Dedifferentiated amniotic fluid mesenchymal stem cell (primary cell): ENCODE data around the gene OR1L6.

Experiments used
- DNase-seq: peaks from one replicate; pipeline ENCODE4 v3.0.0-alpha.2; 2016; ENCODE audit errors: extremely low spot score

Gene OR1L6

GRCh38 chr9:122742003-122742402, at the start of gene OR1L6:
OR1L6 (plus strand) TSS chr9:122742303; CDS start chr9:122749848, 7,545 bp downstream.
- DNase-seq = no peak

GRCh38 chr9:122695696-122696095, 46.4 kb upstream of the OR1L6 start:
- no peak for DNase-seq

- DNase-seq = no peak
Observed at GRCh38 chr9:122718038-122718437, 24.1 kb upstream of the OR1L6 start.

GRCh38 chr9:122719218-122719617, 22.9 kb upstream of the OR1L6 start:
- no peak for DNase-seq

GRCh38 chr9:122723690-122724089, 18.4 kb upstream of the OR1L6 start, which contains the start of gene OR1L4:
OR1L4 (plus strand) TSS chr9:122723990; CDS start chr9:122723990, 0 bp downstream.
- no peak for DNase-seq

GRCh38 chr9:122754825-122755224, 12.7 kb downstream of the OR1L6 start:
- no peak for DNase-seq

- no peak for DNase-seq
Observed at GRCh38 chr9:122767817-122768216, 25.7 kb downstream of the OR1L6 start.

GRCh38 chr9:122777052-122777451, 34.9 kb downstream of the OR1L6 start:
- no peak for DNase-seq

GRCh38 chr9:122777935-122778627, 36.0 kb downstream of the OR1L6 start:
- peak; percentile 29 for DNase-seq

GRCh38 chr9:122779181-122779580, 37.1 kb downstream of the OR1L6 start:
- no peak for DNase-seq

GRCh38 chr9:122780026-122780425, 37.9 kb downstream of the OR1L6 start:
- no peak for DNase-seq

GRCh38 chr9:122781671-122782070, 39.6 kb downstream of the OR1L6 start:
- no peak for DNase-seq

GRCh38 chr9:122785269-122785668, 43.2 kb downstream of the OR1L6 start:
- DNase-seq = no peak

GRCh38 chr9:122786338-122786737, 44.2 kb downstream of the OR1L6 start:
- no peak for DNase-seq

GRCh38 chr9:122788831-122789230, 46.7 kb downstream of the OR1L6 start, which contains the start of gene OR5C1:
OR5C1 (plus strand) TSS chr9:122788933; CDS start chr9:122788933, 0 bp downstream.
- no peak for DNase-seq

- DNase-seq = no peak
Observed at GRCh38 chr9:122789256-122790046, 47.3 kb downstream of the OR1L6 start.

- DNase-seq = no peak
Observed at GRCh38 chr9:122791872-122792669, 50.0 kb downstream of the OR1L6 start.

- no peak for DNase-seq
Observed at GRCh38 chr9:122797316-122798063, 55.4 kb downstream of the OR1L6 start.
